RWPE1 (cell line): ENCODE measurements around the gene NELL1.

Source experiments
- CTCF ChIA-PET: fragments of 350-600 bp; sonication (Branson Sonifier 250); formaldehyde crosslinking; extraction: SDS; loops from one replicate; lab custom pipeline; 2021; lab: Yijun Ruan, JAX
- POLR2A ChIA-PET: fragments of 400-600 bp; formaldehyde crosslinking; extraction: SDS; loops from one replicate; lab custom pipeline; 2020; ENCODE audit warnings: antibody characterized with exemption; ENCODE audit not compliant: low non-redundant PET; lab: Yijun Ruan, JAX
- DNase-seq: peaks from one replicate; pipeline ENCODE4 v3.0.0; 2012; ENCODE audit warnings: low spot score
- H3K27ac ChIP-seq: fragments of 450-650 bp; 2 replicates; pipeline ENCODE4 v1.5.1; 2017
- TF ChIP-seq, protein P1 (sequence below): fragments of 450-650 bp; conservative IDR thresholded peaks from 2 replicates; pipeline ENCODE4 v1.5.1; 2017; ENCODE audit warnings: low read depth, mild to moderate bottlenecking

NELL1 gene

GRCh38 chr11:21495879-21496278 is 826.5 kb downstream of the NELL1 start:
- no peak overlapping the region for H3K27ac ChIP-seq
- ChIA-PET POLR2A (no interaction called here), CTCF (interaction anchor here (0.7 kb wide), 1 partner anchor 279 kb away, joined by 3 read pairs; no protein-coding TSS in a partner anchor)
- TF ChIP-seq, protein P1, sequence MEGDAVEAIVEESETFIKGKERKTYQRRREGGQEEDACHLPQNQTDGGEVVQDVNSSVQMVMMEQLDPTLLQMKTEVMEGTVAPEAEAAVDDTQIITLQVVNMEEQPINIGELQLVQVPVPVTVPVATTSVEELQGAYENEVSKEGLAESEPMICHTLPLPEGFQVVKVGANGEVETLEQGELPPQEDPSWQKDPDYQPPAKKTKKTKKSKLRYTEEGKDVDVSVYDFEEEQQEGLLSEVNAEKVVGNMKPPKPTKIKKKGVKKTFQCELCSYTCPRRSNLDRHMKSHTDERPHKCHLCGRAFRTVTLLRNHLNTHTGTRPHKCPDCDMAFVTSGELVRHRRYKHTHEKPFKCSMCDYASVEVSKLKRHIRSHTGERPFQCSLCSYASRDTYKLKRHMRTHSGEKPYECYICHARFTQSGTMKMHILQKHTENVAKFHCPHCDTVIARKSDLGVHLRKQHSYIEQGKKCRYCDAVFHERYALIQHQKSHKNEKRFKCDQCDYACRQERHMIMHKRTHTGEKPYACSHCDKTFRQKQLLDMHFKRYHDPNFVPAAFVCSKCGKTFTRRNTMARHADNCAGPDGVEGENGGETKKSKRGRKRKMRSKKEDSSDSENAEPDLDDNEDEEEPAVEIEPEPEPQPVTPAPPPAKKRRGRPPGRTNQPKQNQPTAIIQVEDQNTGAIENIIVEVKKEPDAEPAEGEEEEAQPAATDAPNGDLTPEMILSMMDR, result no peak
- DNase-seq, result no peak

GRCh38 chr11:21501245-21501644 is 831.9 kb downstream of the NELL1 start:
- no peak for DNase-seq
- H3K27ac ChIP-seq, result no peak overlapping the region
- ChIA-PET POLR2A (no interaction called here), CTCF (interaction anchor here (0.6 to 1.5 kb wide), 2 partner anchors 11 to 313 kb away, joined by 3 read pairs; no protein-coding TSS in a partner anchor)
- TF ChIP-seq, protein P1, result no peak

DNA sequence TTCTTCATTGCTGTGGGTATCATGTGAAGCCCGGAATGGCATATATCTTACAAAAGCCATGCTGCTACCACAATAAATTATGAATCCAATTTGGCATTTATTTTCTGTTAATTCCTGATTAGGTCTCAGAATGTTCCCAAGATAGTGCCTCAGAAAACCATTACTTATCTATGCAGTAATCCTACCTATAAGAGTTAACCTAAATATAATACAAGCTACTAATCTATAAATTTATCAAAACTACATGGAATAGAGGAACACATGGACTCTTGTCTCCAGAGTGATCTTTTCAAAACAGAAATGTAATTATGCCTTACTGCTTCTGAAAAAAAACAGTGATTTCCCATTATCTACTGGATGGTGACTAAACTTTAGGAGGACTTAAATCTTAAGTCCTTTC is 835.7 kb downstream of the NELL1 start:
- no peak overlapping the region for H3K27ac ChIP-seq
- TF ChIP-seq, protein P1, result no peak
- DNase-seq, result no peak
- CTCF ChIA-PET, result no interaction called here
- POLR2A ChIA-PET, result no interaction called here

- no peak overlapping the region for H3K27ac ChIP-seq
- ChIA-PET POLR2A (no interaction called here), CTCF (interaction anchor here (0.5 to 0.7 kb wide), 4 partner anchors 10 to 1818 kb away, joined by 3 read pairs; no protein-coding TSS in a partner anchor)
- DNase-seq, result peak; percentile 36
- TF ChIP-seq, protein P1, result peak; percentile 50
Observed at GRCh38 chr11:21511835-21512440, 842.6 kb downstream of the NELL1 start.

DNA sequence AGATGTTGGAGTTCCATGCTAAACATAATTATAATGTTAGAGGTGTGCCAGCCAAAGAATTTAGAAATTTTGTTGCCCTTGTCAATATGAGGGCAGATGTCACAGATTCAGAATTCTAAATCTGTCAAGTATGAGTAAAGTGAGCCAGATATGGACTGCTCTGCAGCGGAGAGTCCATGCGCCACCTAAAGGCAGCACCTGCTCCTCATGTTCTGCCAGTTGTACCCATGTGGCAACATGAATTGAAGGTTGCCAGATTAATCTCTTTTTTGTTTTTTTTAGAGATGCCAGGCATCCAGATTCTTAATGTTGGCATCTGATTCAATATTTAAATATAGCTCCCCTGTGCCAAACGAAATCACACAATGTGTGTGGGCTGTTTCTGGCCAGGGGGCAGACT is 844.9 kb downstream of the NELL1 start:
- ChIA-PET POLR2A (no interaction called here), CTCF (no interaction called here)
- TF ChIP-seq, protein P1, result peak; percentile 17; the same call in 1 of the 2 replicates
- no peak overlapping the region for H3K27ac ChIP-seq
- DNase-seq, result no peak

DNA sequence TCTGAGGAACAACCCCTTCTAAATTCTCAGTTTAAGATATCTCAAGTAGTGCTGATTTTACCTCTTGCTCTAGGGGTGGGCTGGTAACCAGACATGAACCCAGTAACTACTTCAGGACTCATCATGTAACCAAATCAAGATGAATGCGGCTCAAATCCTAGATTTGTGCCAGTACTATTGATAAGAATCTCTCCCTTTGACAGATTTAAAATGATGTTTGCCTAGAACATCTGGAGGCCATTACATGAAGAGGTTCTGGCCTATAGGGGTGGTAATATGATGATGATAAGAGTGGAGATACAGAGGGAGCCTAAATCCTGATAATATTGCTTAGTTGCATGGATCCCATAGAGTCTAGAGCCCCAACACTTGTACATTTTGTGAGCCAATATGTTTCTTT is 850.9 kb downstream of the NELL1 start:
- TF ChIP-seq, protein P1, result no peak
- H3K27ac ChIP-seq, result no peak overlapping the region
- ChIA-PET CTCF (no interaction called here), POLR2A (no interaction called here)
- DNase-seq, result no peak
